HEK293T (cell line): ENCODE data around the gene ZIC5.

ENCODE experiments used
- BHLHE40 ChIP-seq: fragments of 450-650 bp; IDR thresholded peaks from 2 replicates; pipeline ENCODE4 v1.6.1; 2016; ENCODE audit warnings: mild to moderate bottlenecking, moderate library complexity, borderline replicate concordance
- L3MBTL2 ChIP-seq: fragments of 450-650 bp; conservative IDR thresholded peaks from 2 replicates; pipeline ENCODE4 v1.6.1; 2016; ENCODE audit warnings: mild to moderate bottlenecking
- LEF1 ChIP-seq: fragments of 450-650 bp; IDR thresholded peaks from 2 replicates; pipeline ENCODE4 v1.6.1; 2017; ENCODE audit warnings: mild to moderate bottlenecking, borderline replicate concordance
- SUZ12 ChIP-seq: fragments of 450-650 bp; IDR thresholded peaks from 2 replicates; pipeline ENCODE4 v1.6.1; 2016; ENCODE audit warnings: mild to moderate bottlenecking
- TARDBP ChIP-seq: fragments of 450-650 bp; IDR thresholded peaks from 2 replicates; pipeline ENCODE4 v1.6.1; 2016
- TF ChIP-seq, protein P1 (sequence below): fragments of 450-650 bp; IDR thresholded peaks from 2 replicates; pipeline ENCODE4 v1.6.1; 2016

DNA sequence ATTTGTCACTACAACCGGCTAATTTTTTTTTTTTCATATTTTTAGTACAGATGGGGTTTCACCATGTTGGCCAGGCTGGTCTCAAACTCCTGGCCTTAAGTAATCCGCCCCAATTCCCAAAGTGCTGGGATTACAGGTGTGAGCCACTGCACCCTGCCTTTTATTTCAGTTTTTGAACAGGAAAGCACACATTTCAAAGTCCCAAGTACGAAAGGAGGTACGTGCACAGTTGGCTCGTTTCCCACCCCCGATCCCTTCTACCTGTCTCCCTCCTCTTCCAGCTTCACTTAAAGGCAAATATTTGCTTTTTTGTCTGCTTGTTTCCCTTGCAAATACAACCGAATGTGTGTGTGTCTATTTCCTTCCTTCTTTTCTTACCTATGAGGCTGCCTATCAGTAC, 30.5 kb downstream of the ZIC5 start:
- TF ChIP-seq TARDBP (no peak), BHLHE40 (no peak), L3MBTL2 (no peak), SUZ12 (no peak), LEF1 (no peak)
- TF ChIP-seq, protein P1, sequence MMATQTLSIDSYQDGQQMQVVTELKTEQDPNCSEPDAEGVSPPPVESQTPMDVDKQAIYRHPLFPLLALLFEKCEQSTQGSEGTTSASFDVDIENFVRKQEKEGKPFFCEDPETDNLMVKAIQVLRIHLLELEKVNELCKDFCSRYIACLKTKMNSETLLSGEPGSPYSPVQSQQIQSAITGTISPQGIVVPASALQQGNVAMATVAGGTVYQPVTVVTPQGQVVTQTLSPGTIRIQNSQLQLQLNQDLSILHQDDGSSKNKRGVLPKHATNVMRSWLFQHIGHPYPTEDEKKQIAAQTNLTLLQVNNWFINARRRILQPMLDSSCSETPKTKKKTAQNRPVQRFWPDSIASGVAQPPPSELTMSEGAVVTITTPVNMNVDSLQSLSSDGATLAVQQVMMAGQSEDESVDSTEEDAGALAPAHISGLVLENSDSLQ, result no peak
